Thymus (tissue), 11 donors: ENCODE data around the gene PRCP. TPM values are rescaled to one million over a fixed set of nuclear protein-coding genes. Genes with fewer than 3 reads are reported as not detected.
"Not testable (repeated sequence)": the region's sequence is repeated elsewhere in the genome, so short reads cannot be mapped to it uniquely, and the experiment has no call there.

ENCODE experiments used
- DNase-seq, 9 donors: peaks; one replicate each; pipeline ENCODE4 v3.0.0-alpha.2; 2013; ENCODE audit warnings: low spot score in 9 of 9, low read depth in 6 of 9, missing footprints in 1 of 9
- H3K27ac ChIP-seq, 2 donors: one replicate each; pipeline ENCODE4 v1.5.1; 2013; ENCODE audit warnings: control low read depth in 1 of 2, low read depth in 1 of 2, low read length in 1 of 2, mild to moderate bottlenecking in 1 of 2, moderate library complexity in 1 of 2
- H3K27me3 ChIP-seq, 2 donors: one replicate each; pipeline ENCODE4 v1.5.1; 2013; ENCODE audit warnings: low read length in 1 of 2; ENCODE audit not compliant: control insufficient read depth in 2 of 2, insufficient read depth in 1 of 2
- H3K36me3 ChIP-seq, 2 donors: one replicate each; pipeline ENCODE4 v1.5.1; 2013; ENCODE audit warnings: low read length in 1 of 2, mild to moderate bottlenecking in 1 of 2, moderate library complexity in 1 of 2; ENCODE audit not compliant: control insufficient read depth in 2 of 2, insufficient read depth in 2 of 2
- H3K4me1 ChIP-seq, 2 donors: one replicate each; pipeline ENCODE4 v1.5.1; 2013; ENCODE audit warnings: low read length in 2 of 2; ENCODE audit not compliant: control insufficient read depth in 2 of 2, insufficient read depth in 2 of 2
- H3K4me3 ChIP-seq, 2 donors: one replicate each; pipeline ENCODE4 v1.5.1; 2013; ENCODE audit warnings: low read length in 2 of 2, control low read depth in 1 of 2, mild to moderate bottlenecking in 1 of 2
- H3K9me3 ChIP-seq, 2 donors: one replicate each; pipeline ENCODE4 v1.5.1; 2013; ENCODE audit warnings: low read length in 1 of 2, mild to moderate bottlenecking in 1 of 2; ENCODE audit not compliant: control insufficient read depth in 2 of 2, insufficient read depth in 1 of 2
- WGBS: extraction: QIAGEN DNeasy Blood & Tissue Kit; methylation state at CpG from one replicate; pipeline ENCODE4 v1.1.7; 2013; 5-methylcytosine and 5-hydroxymethylcytosine counted together
- polyA plus RNA-seq: library from polyadenylated mRNA; stranded (reverse); fragments of 200-250 nt; gene quantifications from one replicate; pipeline ENCODE4 v1.2.3, GENCODE V29; 2013
- total RNA-seq: library from RNA; stranded (reverse); fragments of 120-200 nt; gene quantifications from one replicate; pipeline ENCODE4 v1.2.4, GENCODE V29; 2013
- donor health status: healthy.

The PRCP gene
- total and polyA plus RNA-seq, 2 donors = 38.4 to 51.7 TPM

GRCh38 chr11:82920227-82920626, 20.0 kb upstream of the PRCP start:
- H3K9me3 ChIP-seq, H3K4me1 ChIP-seq, H3K27me3 ChIP-seq, H3K4me3 ChIP-seq: not testable (repeated sequence)
- peak in 2 of 9 donors; percentile 14 to 34 for DNase-seq
- WGBS = 63% methylated on average over 3 of the region's 3 CpGs
- Histone ChIP-seq H3K27ac (peak overlapping the region; percentile 42 to 53), H3K36me3 (peaks cover 0 to 12% of the 10 kb centered on the region in 2 donors)

- H3K27me3 ChIP-seq, H3K4me1 ChIP-seq, DNase-seq, H3K4me3 ChIP-seq, H3K9me3 ChIP-seq: not testable (repeated sequence)
- H3K27ac ChIP-seq = peak overlapping the region; percentile 53 to 58
- 99% methylated on average over 10 of the region's 10 CpGs for WGBS
- peaks cover 0 to 13% of the 10 kb centered on the region in 2 donors for H3K36me3 ChIP-seq
Observed at GRCh38 chr11:82919786-82920185, 19.6 kb upstream of the PRCP start.

- no peaks in the 10 kb centered on the region for H3K27me3 ChIP-seq
Observed at GRCh38 chr11:82909015-82909640, 8.9 kb upstream of the PRCP start.

GRCh38 chr11:82908311-82908710, 8.1 kb upstream of the PRCP start:
- no peak for DNase-seq
- Histone ChIP-seq H3K4me1 (no peaks in the 10 kb centered on the region), H3K36me3 (peaks cover 0 to 3% of the 10 kb centered on the region in 2 donors), H3K27ac (no peak overlapping the region), H3K9me3 (no peaks in the 10 kb centered on the region), H3K4me3 (no peak overlapping the region), H3K27me3 (no peaks in the 10 kb centered on the region)

More at GRCh38 chr11:82909015-82909640, 8.9 kb upstream of the PRCP start:
- H3K36me3 ChIP-seq = peaks cover 0 to 4% of the 10 kb centered on the region in 2 donors
- no peaks in the 10 kb centered on the region for H3K4me1 ChIP-seq
- 96% methylated on average over 7 of the region's 7 CpGs for WGBS
- DNase-seq = no peak
- H3K27ac ChIP-seq = no peak overlapping the region
- no peaks in the 10 kb centered on the region for H3K9me3 ChIP-seq
- no peak overlapping the region for H3K4me3 ChIP-seq

- Histone ChIP-seq H3K27ac (no peak overlapping the region), H3K36me3 (no peaks in the 10 kb centered on the region), H3K4me3 (no peak overlapping the region), H3K4me1 (peaks cover 0 to 3% of the 10 kb centered on the region in 2 donors), H3K9me3 (no peaks in the 10 kb centered on the region), H3K27me3 (no peaks in the 10 kb centered on the region)
- WGBS = 94% methylated on average over 5 of the region's 5 CpGs
- DNase-seq = no peak
Observed at GRCh38 chr11:82907371-82907770, 7.1 kb upstream of the PRCP start.

- Histone ChIP-seq H3K27me3 (no peaks in the 10 kb centered on the region), H3K9me3 (no peaks in the 10 kb centered on the region), H3K4me3 (no peak overlapping the region), H3K36me3 (no peaks in the 10 kb centered on the region), H3K27ac (no peak overlapping the region), H3K4me1 (peaks cover 2 to 7% of the 10 kb centered on the region in 2 donors)
- DNase-seq = no peak
- 85% methylated on average over 2 of the region's 2 CpGs for WGBS
Observed at GRCh38 chr11:82906931-82907330, 6.7 kb upstream of the PRCP start.

GRCh38 chr11:82906236-82906635, 6.0 kb upstream of the PRCP start:
- Histone ChIP-seq H3K27me3 (no peaks in the 10 kb centered on the region), H3K36me3 (no peaks in the 10 kb centered on the region), H3K9me3 (no peaks in the 10 kb centered on the region), H3K27ac (no peak overlapping the region), H3K4me3 (no peak overlapping the region), H3K4me1 (peaks cover 5 to 10% of the 10 kb centered on the region in 2 donors)
- peak in 2 of 9 donors; percentile 21 to 50 for DNase-seq
- WGBS = 96% methylated on average over 1 of the region's 1 CpG

GRCh38 chr11:82903843-82904586, 3.8 kb upstream of the PRCP start:
- DNase-seq = no peak
- Histone ChIP-seq H3K27me3 (no peaks in the 10 kb centered on the region), H3K4me3 (no peak overlapping the region), H3K4me1 (peaks cover 14 to 22% of the 10 kb centered on the region in 2 donors), H3K9me3 (no peaks in the 10 kb centered on the region), H3K36me3 (no peaks in the 10 kb centered on the region), H3K27ac (no peak overlapping the region)
- WGBS = 91% methylated on average over 3 of the region's 3 CpGs

GRCh38 chr11:82902880-82903279, 2.6 kb upstream of the PRCP start:
- Histone ChIP-seq H3K27ac (no peak overlapping the region), H3K4me3 (no peak overlapping the region), H3K27me3 (no peaks in the 10 kb centered on the region), H3K9me3 (no peaks in the 10 kb centered on the region), H3K4me1 (peaks cover 15 to 22% of the 10 kb centered on the region in 2 donors), H3K36me3 (no peaks in the 10 kb centered on the region)
- 88% methylated on average over 3 of the region's 3 CpGs for WGBS
- no peak for DNase-seq
